HG03280 (cell line): ENCODE data around the gene B3GALNT2.

Experiments used
- ATAC-seq: cut with Tn5 transposase; IDR thresholded peaks from one replicate; pipeline ENCODE4 v1.9.1; 2021; ENCODE audit warnings: mild to moderate bottlenecking, moderate library complexity; ENCODE audit not compliant: unreplicated experiment

Gene B3GALNT2

GRCh38 chr1:235411489-235412486, 92.5 kb downstream of the B3GALNT2 start:
- no peak for ATAC-seq

GRCh38 chr1:235410467-235410866, 93.8 kb downstream of the B3GALNT2 start:
- ATAC-seq = no peak

GRCh38 chr1:235409042-235409820, 95.0 kb downstream of the B3GALNT2 start:
- no peak for ATAC-seq

DNA sequence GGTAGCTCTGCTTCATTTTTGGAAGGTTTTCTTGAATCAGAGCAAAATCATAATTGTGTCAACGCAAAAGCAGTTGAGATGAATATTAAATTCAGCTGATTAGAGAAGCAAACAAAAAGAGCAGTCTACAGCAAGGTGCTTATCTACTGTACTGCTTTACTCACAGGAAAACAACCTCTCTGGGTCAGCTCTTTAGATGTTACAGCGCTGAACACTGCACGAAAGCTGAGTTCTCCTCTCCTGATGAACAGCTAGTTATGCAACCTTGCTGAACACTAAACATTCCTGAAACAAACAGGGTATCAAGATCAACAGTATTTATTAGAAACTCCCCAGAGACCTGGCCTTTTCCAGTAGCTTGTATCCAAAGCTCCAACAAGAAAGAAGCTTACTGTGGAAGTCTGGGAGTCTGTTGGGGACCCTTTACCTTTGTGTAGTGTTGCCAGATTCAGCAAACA, 95.7 kb downstream of the B3GALNT2 start:
- no peak for ATAC-seq

GRCh38 chr1:235407419-235407818, 96.8 kb downstream of the B3GALNT2 start:
- ATAC-seq = no peak

DNA sequence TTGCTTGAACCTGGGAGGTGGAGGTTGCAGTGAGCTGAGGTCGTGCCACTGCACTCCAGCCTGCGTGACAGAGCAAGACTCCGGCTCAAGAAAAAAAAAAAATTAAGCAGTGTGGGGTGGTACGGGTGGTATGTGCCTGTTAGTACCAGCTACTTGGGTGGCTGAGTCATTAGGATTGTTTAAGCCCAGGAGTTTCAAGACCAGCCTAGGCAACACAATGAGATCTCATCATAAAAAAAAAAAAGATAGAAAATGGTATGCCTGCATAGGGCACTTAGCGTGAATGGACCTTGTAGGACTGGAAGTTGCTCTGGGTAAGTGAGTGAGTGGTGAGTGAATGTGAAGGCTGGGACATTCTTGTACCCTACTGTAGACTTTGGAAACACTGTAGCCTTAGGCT, 100.1 kb downstream of the B3GALNT2 start:
- no peak for ATAC-seq

DNA sequence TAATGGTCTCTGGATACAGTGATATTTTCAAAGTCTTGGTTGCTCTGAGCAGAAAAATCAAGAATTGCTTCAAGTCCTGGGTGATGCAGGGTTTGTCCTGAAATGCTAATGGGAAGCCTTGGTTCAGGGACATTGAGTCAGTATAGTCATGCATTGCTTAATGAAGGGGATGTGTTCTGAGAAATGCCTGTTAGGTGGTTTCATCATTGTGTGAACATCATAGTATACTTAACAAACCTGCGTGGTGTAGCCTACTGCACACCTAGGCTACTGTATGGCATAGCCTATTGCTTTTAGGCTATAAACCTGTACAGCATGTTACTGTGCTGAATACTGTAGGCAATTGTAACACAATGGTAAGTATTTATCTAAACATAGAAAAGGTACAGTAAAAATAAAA, 100.7 kb downstream of the B3GALNT2 start:
- ATAC-seq = no peak

DNA sequence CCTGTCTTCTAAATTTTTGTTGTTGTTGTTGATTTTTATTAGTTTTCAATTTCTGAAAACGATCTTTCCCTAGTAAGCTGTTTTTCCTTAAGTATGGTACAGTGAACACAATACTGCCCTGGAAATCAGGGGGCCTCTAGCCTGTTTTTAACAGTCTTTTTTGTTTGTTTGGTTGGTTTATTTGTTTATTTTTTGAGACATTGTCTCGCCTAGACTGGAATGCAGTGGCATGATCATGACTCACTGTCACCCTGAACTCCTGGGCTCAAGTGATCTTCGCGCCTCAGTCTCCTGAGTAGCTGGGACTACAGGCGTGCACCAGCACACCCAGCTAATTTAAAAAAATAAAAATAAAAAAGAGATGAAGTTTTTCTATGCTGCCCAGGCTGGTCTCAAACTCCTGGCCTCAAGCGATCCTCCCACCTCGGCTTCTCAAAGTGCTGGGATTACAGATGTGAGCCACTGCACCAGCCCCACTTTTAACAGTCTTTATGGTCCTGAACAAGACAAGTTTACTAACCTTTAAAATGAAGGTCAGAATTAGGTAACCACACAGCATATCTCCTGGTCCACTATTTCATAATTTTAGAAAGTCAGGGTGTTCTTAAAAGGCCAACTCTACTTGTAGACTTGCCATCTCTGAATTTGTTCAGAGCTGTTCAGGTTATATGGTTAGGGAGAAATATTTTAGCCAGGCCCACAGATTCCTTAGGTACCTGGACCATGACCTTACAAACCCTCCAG, 101.6 kb downstream of the B3GALNT2 start:
- ATAC-seq = no peak

GRCh38 chr1:235401251-235401650, 103.0 kb downstream of the B3GALNT2 start:
- ATAC-seq = no peak
